CD14-positive monocyte (primary cell): Measurements from ENCODE around the gene GREB1L. TPM values are rescaled to one million over a fixed set of nuclear protein-coding genes. Genes with fewer than 3 reads are reported as not detected.

Source experiments
- DNase-seq, 3 donors: peaks; one replicate each; pipeline ENCODE4 v3.0.0-alpha.2; 2011 to 2022
- H2AFZ ChIP-seq: 2 replicates; pipeline ENCODE4 v1.6.0; 2012; ENCODE audit warnings: mild to moderate bottlenecking, low read depth, low read length, inconsistent platforms; ENCODE audit not compliant: insufficient read depth, poor library complexity, severe bottlenecking
- H3K27ac ChIP-seq, 2 donors: 1 replicate in 1 of 2; 2 replicates in 1 of 2; pipeline ENCODE4 v1.5.1; 2012 to 2013; ENCODE audit warnings: low read length in 2 of 2, control low read depth in 1 of 2, inconsistent platforms in 1 of 2, low read depth in 1 of 2, mild to moderate bottlenecking in 1 of 2
- H3K27me3 ChIP-seq, 2 donors: one replicate each; pipeline versions ENCODE4 v1.6.0 to v1.6.1; 2011 to 2013; ENCODE audit warnings: low read length in 2 of 2; ENCODE audit not compliant: control insufficient read depth in 2 of 2, insufficient read depth in 2 of 2
- H3K36me3 ChIP-seq, 2 donors: replicated peaks in 1 of 2; 1 replicate in 1 of 2; 2 replicates in 1 of 2; pipeline versions ENCODE4 v1.5.1 to v1.6.1; 2012 to 2013; ENCODE audit warnings: low read length in 2 of 2, control low read depth in 1 of 2, inconsistent platforms in 1 of 2, mild to moderate bottlenecking in 1 of 2; ENCODE audit not compliant: insufficient read depth in 2 of 2, control insufficient read depth in 1 of 2
- H3K4me1 ChIP-seq, 2 donors: 1 replicate in 1 of 2; 2 replicates in 1 of 2; pipeline versions ENCODE4 v1.5.1 to v1.6.1; 2012 to 2013; ENCODE audit warnings: low read length in 2 of 2, control low read depth in 1 of 2, inconsistent platforms in 1 of 2, mild to moderate bottlenecking in 1 of 2, moderate library complexity in 1 of 2; ENCODE audit not compliant: insufficient read depth in 2 of 2, control insufficient read depth in 1 of 2
- H3K4me2 ChIP-seq: replicated peaks from 2 replicates; pipeline ENCODE3; 2012; ENCODE audit warnings: low read length, moderate library complexity, mild to moderate bottlenecking; ENCODE audit not compliant: poor library complexity, severe bottlenecking; ENCODE audit errors: extremely low read depth
- H3K4me3 ChIP-seq, 3 experiments: fragments of 200-600 bp in 1 of 3; sonication (generic) in 1 of 3; replicated peaks in 1 of 3; 1 replicate in 2 of 3; 2 replicates in 1 of 3; pipeline ENCODE4 v1.5.1; 2011 to 2013; ENCODE audit warnings: low read length in 3 of 3, mild to moderate bottlenecking in 3 of 3, control low read depth in 2 of 3, low read depth in 2 of 3, inconsistent platforms in 1 of 3, moderate library complexity in 1 of 3
- H3K79me2 ChIP-seq: 2 replicates; pipeline ENCODE4 v1.6.0; 2012; ENCODE audit warnings: mild to moderate bottlenecking, control low read depth, inconsistent platforms, low read length, moderate library complexity; ENCODE audit not compliant: insufficient read depth
- H3K9ac ChIP-seq: 2 replicates; pipeline ENCODE4 v1.6.0; 2017; ENCODE audit warnings: low read length, mild to moderate bottlenecking; ENCODE audit not compliant: insufficient read depth, poor library complexity, severe bottlenecking
- H3K9me3 ChIP-seq, 2 donors: replicated peaks in 1 of 2; 1 replicate in 1 of 2; 2 replicates in 1 of 2; pipeline versions ENCODE4 v1.5.1 to v1.6.1; 2012 to 2013; ENCODE audit warnings: low read length in 2 of 2, control low read depth in 1 of 2; ENCODE audit not compliant: control insufficient read depth in 1 of 2, insufficient read depth in 1 of 2
- H4K20me1 ChIP-seq: 2 replicates; pipeline ENCODE4 v1.6.0; 2012; ENCODE audit warnings: mild to moderate bottlenecking, low read length, control low read depth, moderate library complexity; ENCODE audit not compliant: insufficient read depth
- H3K27ac Mint-ChIP-seq, 7 donors: one replicate each; pipeline ENCODE4 v1.8.0; 2020; ENCODE audit warnings: mild to moderate bottlenecking in 7 of 7, mixed read lengths in 7 of 7, moderate library complexity in 6 of 7, inconsistent platforms in 2 of 7
- H3K27me3 Mint-ChIP-seq, 3 donors: one replicate each; pipeline ENCODE4 v1.8.0; 2021 to 2022; ENCODE audit warnings: low read depth in 3 of 3, mild to moderate bottlenecking in 3 of 3, mixed read lengths in 3 of 3, moderate library complexity in 3 of 3, inconsistent platforms in 1 of 3
- H3K36me3 Mint-ChIP-seq, 2 donors: one replicate each; pipeline ENCODE4 v1.8.0; 2020; ENCODE audit warnings: mixed read lengths in 2 of 2, inconsistent platforms in 1 of 2, mild to moderate bottlenecking in 1 of 2
- H3K4me1 Mint-ChIP-seq: one replicate; pipeline ENCODE4 v1.8.0; 2020; ENCODE audit warnings: mild to moderate bottlenecking, mixed read lengths
- H3K4me3 Mint-ChIP-seq, 2 donors: one replicate each; pipeline ENCODE4 v1.8.0; 2020; ENCODE audit warnings: mild to moderate bottlenecking in 2 of 2, mixed read lengths in 2 of 2, moderate library complexity in 1 of 2
- H3K9me3 Mint-ChIP-seq, 7 donors: one replicate each; pipeline ENCODE4 v1.8.0; 2020 to 2022; ENCODE audit warnings: mixed read lengths in 7 of 7, mild to moderate bottlenecking in 6 of 7, moderate library complexity in 6 of 7, inconsistent platforms in 2 of 7
- CTCF ChIP-seq: fragments of 200-600 bp; IDR thresholded peaks from one replicate; pipeline ENCODE4 v1.8.0; 2022; ENCODE audit warnings: antibody characterized with exemption, mild to moderate bottlenecking
- WGBS: methylation state at CpG from one replicate; pipeline ENCODE4 v1.1.5; 2013; ENCODE audit warnings: missing lambda C conversion rate; ENCODE audit not compliant: insufficient coverage; 5-methylcytosine and 5-hydroxymethylcytosine counted together
- intact Hi-C, 2 donors: fragments of 100-400 bp; cut with micrococcal nuclease; formaldehyde crosslinking; loops; one replicate each; pipeline versions ENCODE4 v1.15.0 to v1.15.1; 2023
- polyA plus RNA-seq, 3 donors: library from polyadenylated mRNA; depleted of rRNA in 1 of 3; unstranded in 2 of 3; stranded (reverse) in 1 of 3; fragments of 300-500 nt in 2 of 3; fragments of >200 nt in 1 of 3; fragmentation: Illumina TruSeq in 2 of 3; gene quantifications; 1 replicate in 2 of 3; 2 replicates in 1 of 3; pipeline ENCODE4 v1.2.3, GENCODE V29; 2012 to 2021

Gene GREB1L
- polyA plus RNA-seq, 3 donors: 0.02 to 0.03 TPM; not detected in 1

- Mint-ChIP-seq H3K36me3 (no peaks in the 10 kb centered on the region), H3K27ac (no peak overlapping the region), H3K4me1 (no peaks in the 10 kb centered on the region), H3K9me3 (peaks cover 0 to 2% (median 0%) of the 10 kb centered on the region in 7 donors), H3K27me3 (peaks cover 0 to 6% (median 4%) of the 10 kb centered on the region in 3 donors), H3K4me3 (no peak overlapping the region)
- Histone ChIP-seq H3K27me3 (no peaks in the 10 kb centered on the region), H3K4me2 (no peak overlapping the region), H3K4me3 (no peak overlapping the region), H3K9ac (no peak overlapping the region), H2AFZ (no peak overlapping the region), H4K20me1 (no peaks in the 10 kb centered on the region), H3K9me3 (no peaks in the 10 kb centered on the region), H3K4me1 (no peaks in the 10 kb centered on the region), H3K27ac (no peak overlapping the region), H3K79me2 (no peaks in the 10 kb centered on the region), H3K36me3 (no peaks in the 10 kb centered on the region)
- intact Hi-C loops: no loop called here
- WGBS: 67% methylated on average over 1 of the region's 1 CpG
- TF ChIP-seq CTCF: no peak
- no peak for DNase-seq
These were observed 102.8 kb downstream of the GREB1L start for GRCh38 chr18:21344860-21345259.

GRCh38 chr18:21345840-21346239, 103.8 kb downstream of the GREB1L start:
- H3K4me1 ChIP-seq: no peaks in the 10 kb centered on the region
- no peak for DNase-seq
- H4K20me1 ChIP-seq: no peaks in the 10 kb centered on the region
- H3K79me2 ChIP-seq: no peaks in the 10 kb centered on the region
- no peak overlapping the region for H3K9ac ChIP-seq
- no peak overlapping the region for H3K4me3 Mint-ChIP-seq
- peaks cover 0 to 6% (median 4%) of the 10 kb centered on the region in 3 donors for H3K27me3 Mint-ChIP-seq
- TF ChIP-seq CTCF: no peak
- no peaks in the 10 kb centered on the region for H3K9me3 ChIP-seq
- no peaks in the 10 kb centered on the region for H3K36me3 ChIP-seq
- 61% methylated on average over 4 of the region's 7 CpGs for WGBS
- no peaks in the 10 kb centered on the region for H3K27me3 ChIP-seq
- H3K4me3 ChIP-seq: no peak overlapping the region
- H3K27ac Mint-ChIP-seq: peak overlapping the region in 1 of 7 donors; percentile 21
- no peaks in the 10 kb centered on the region for H3K4me1 Mint-ChIP-seq
- intact Hi-C loops: no loop called here
- no peak overlapping the region for H3K4me2 ChIP-seq
- H2AFZ ChIP-seq: no peak overlapping the region
- H3K36me3 Mint-ChIP-seq: no peaks in the 10 kb centered on the region
- H3K27ac ChIP-seq: no peak overlapping the region
- H3K9me3 Mint-ChIP-seq: no peaks in the 10 kb centered on the region
